B cell (primary cell): ENCODE measurements around the gene KDM5C.

Experiments used
- CTCF ChIP-seq: fragments of 200-600 bp; IDR thresholded peaks from one replicate; pipeline ENCODE4 v1.8.0; 2022; ENCODE audit warnings: antibody characterized with exemption, mild to moderate bottlenecking
- EZH2 ChIP-seq: IDR thresholded peaks from 2 replicates; pipeline ENCODE4 v1.6.1; 2012; ENCODE audit warnings: borderline replicate concordance, low read depth, mild to moderate bottlenecking, moderate library complexity, low read length; ENCODE audit not compliant: insufficient read depth, poor library complexity, severe bottlenecking

- TF ChIP-seq CTCF (no peak), EZH2 (no peak)
These were observed 35.8 kb upstream of the KDM5C start for GRCh38 chrX:53260836-53261235.
